Measurements from ENCODE around the gene SOX13. TPM values are rescaled to one million over a fixed set of nuclear protein-coding genes. Genes with fewer than 3 reads are reported as not detected.
"Not testable (repeated sequence)": the region's sequence is repeated elsewhere in the genome, so short reads cannot be mapped to it uniquely, and the experiment has no call there.

The SOX13 gene
- total RNA-seq, 6 experiments from 2014 or later = 12.5 to 29.1 (median 17.1) TPM

GRCh38 chr1:204089044-204089751 lies 16.3 kb downstream of the SOX13 start:
- 56% methylated on average over 8 of the region's 15 CpGs for WGBS (ENCODE audit: insufficient coverage, low coverage, low lambda C conversion rate, missing lambda C conversion rate)
- peak in 1 of 4 donors; percentile 23 for ATAC-seq
- H3K27me3 ChIP-seq = no peaks in the 10 kb centered on the region
- H3K4me3 ChIP-seq = no peak overlapping the region
- no peaks in the 10 kb centered on the region for H3K9me3 ChIP-seq
- no peak for TF ChIP-seq CTCF (IDR thresholded peaks at IDR 0.05)
- no peak for TF ChIP-seq POLR2A (IDR thresholded peaks at IDR 0.05)
- peaks cover 0 to 56% (median 26%) of the 10 kb centered on the region in 4 donors for H3K4me1 ChIP-seq
- no peaks in the 10 kb centered on the region for H3K36me3 ChIP-seq
- DNase-seq = no peak
- intact Hi-C loops (cut with DNase I) = no loop called here
- H3K27ac ChIP-seq = peak overlapping the region; percentile 3 to 72 (median 43)

GRCh38 chr1:204090132-204090531 lies 17.2 kb downstream of the SOX13 start:
- H3K27me3 ChIP-seq; intact Hi-C loops (cut with DNase I); H3K4me3 ChIP-seq; DNase-seq; H3K36me3 ChIP-seq; ATAC-seq; H3K9me3 ChIP-seq: not testable (repeated sequence)
- 94% methylated on average over 2 of the region's 3 CpGs for WGBS (ENCODE audit: insufficient coverage, low coverage, low lambda C conversion rate, missing lambda C conversion rate)
- H3K4me1 ChIP-seq = peaks cover 0 to 54% (median 21%) of the 10 kb centered on the region in 4 donors
- peak overlapping the region in 1 of 3 donors; percentile 36 for H3K27ac ChIP-seq

DNA sequence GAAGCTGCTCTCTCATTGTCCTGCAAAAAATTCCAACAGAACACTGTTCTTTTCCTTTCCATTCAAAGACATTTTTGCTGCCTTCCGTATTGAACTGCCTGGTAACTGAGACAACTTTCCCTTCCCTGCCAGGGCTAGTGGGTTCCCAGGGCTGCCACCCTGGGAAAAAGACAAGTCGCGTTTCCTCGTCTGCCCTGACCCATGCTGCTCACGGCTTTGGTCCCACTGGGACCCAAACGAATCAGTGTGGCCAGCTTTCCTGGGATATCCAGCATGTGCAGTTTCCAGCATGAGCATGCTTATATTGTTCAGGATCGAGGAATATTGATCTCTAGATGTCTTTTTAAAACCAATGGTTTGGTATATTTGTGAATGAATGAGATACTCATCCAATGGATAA lies 18.2 kb downstream of the SOX13 start:
- no peak for DNase-seq
- no peak for ATAC-seq
- Histone ChIP-seq H3K27me3 (no peaks in the 10 kb centered on the region), H3K4me1 (peaks cover 0 to 49% (median 21%) of the 10 kb centered on the region in 4 donors), H3K36me3 (no peaks in the 10 kb centered on the region), H3K27ac (no peak overlapping the region), H3K4me3 (no peak overlapping the region), H3K9me3 (no peaks in the 10 kb centered on the region)
- no peak for TF ChIP-seq POLR2A (IDR thresholded peaks at IDR 0.05)
- no peak for TF ChIP-seq CTCF (IDR thresholded peaks at IDR 0.05)
- intact Hi-C loops (cut with DNase I) = no loop called here
- 75% methylated on average over 6 of the region's 7 CpGs for WGBS (ENCODE audit: insufficient coverage, low coverage, low lambda C conversion rate, missing lambda C conversion rate)

GRCh38 chr1:204091787-204092312 lies 18.9 kb downstream of the SOX13 start:
- no peaks in the 10 kb centered on the region for H3K36me3 ChIP-seq
- no peaks in the 10 kb centered on the region for H3K9me3 ChIP-seq
- H3K4me1 ChIP-seq = peaks cover 0 to 49% (median 21%) of the 10 kb centered on the region in 4 donors
- no peak overlapping the region for H3K4me3 ChIP-seq
- DNase-seq (no peak), ATAC-seq (no peak)
- no peak overlapping the region for H3K27ac ChIP-seq
- TF ChIP-seq CTCF (IDR thresholded peaks at IDR 0.05) (no peak), POLR2A (IDR thresholded peaks at IDR 0.05) (no peak)
- no peaks in the 10 kb centered on the region for H3K27me3 ChIP-seq
- 90% methylated on average over 5 of the region's 5 CpGs for WGBS (ENCODE audit: insufficient coverage, low coverage, low lambda C conversion rate, missing lambda C conversion rate)
- intact Hi-C loops (cut with DNase I) = no loop called here

DNA sequence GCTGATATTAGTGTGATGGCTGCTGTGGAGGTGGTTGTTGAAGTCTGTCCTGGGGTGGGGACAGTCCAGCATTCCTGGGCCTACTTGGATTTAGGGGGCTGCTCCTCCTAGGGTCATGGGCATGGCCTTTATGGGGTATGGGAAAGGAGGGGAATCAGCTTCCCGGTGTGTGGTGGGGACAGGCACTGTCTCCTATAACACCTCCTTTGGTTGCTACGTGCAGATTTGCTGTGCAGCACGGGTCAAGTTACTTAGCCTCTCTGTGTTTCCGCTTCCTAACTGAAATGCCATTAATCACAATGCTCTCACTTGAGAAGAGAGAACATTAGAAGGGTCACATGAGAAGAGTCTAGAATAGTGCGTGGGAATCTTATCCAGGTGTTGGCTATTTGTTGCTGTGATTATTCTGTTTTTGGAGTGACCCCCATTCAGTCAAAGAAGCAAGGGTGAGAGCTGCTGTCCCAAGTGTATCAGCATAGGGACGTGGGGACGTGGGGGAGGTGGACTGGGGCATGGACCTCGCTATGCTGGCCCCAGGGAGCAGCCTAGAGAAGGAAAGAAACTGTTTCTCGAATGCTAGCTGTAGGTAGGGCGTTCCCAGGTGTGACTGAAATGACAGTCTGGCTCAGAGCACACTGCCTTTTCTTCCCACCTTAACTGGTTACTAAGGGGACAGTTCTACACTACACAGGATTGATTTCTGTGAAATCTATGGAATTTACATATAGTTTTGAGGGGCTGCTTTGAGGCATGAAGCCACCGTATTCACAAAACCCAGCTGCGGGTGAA lies 19.9 kb downstream of the SOX13 start:
- Histone ChIP-seq H3K27me3 (no peaks in the 10 kb centered on the region), H3K4me1 (peaks cover 0 to 40% (median 17%) of the 10 kb centered on the region in 4 donors), H3K27ac (peak overlapping the region; percentile 36 to 71 (median 62)), H3K9me3 (no peaks in the 10 kb centered on the region), H3K36me3 (no peaks in the 10 kb centered on the region), H3K4me3 (no peak overlapping the region)
- DNase-seq = no peak
- intact Hi-C loops (cut with DNase I) = no loop called here
- peak; percentile 27 to 56 (median 44) for ATAC-seq
- no peak for TF ChIP-seq CTCF (IDR thresholded peaks at IDR 0.05)
- no peak for TF ChIP-seq POLR2A (IDR thresholded peaks at IDR 0.05)
- WGBS (ENCODE audit: insufficient coverage, low coverage, low lambda C conversion rate, missing lambda C conversion rate) = 30% methylated on average over 5 of the region's 12 CpGs
